ENCODE data around the gene MTCH2. TPM values are rescaled to one million over a fixed set of nuclear protein-coding genes. Genes with fewer than 3 reads are reported as not detected.

MTCH2 gene
- polyA plus RNA-seq, 1 donor (not counting 4 experiments of a cell fraction or from before 2014, with no cell fraction given): 185 TPM

DNA sequence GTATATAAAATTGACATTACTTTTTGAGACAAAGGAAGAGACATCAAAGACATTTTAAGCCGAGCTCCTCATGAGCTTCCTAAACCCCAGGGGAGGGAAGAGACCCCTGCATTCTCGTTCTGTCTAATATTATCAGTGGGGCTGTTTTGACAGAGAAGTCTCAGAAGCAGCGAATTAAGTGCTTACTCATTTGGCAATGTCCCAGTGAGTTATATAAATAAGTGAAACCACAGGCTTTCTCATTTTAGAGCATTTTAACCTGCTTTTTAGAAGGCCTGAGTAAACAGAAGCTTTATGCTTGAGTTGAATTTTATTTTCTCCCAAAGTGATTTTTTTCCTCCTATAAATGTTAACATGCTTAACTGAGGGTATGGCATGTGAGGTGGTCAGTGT, 24.9 kb downstream of the MTCH2 start:
- no peaks in the 10 kb centered on the region for H3K9me3 ChIP-seq (ENCODE audit: control insufficient read depth, low read depth, low read length)
- H3K4me3 ChIP-seq (ENCODE audit: control insufficient read depth in 2 of 3, extremely low read depth in 1 of 3, insufficient read depth in 2 of 3, low read depth in 1 of 3, low read length in 3 of 3): no peak overlapping the region
- no peak overlapping the region for H3K27ac ChIP-seq (ENCODE audit: control insufficient read depth, insufficient read depth, low read length)
- no peaks in the 10 kb centered on the region for H3K9me1 ChIP-seq (ENCODE audit: control insufficient read depth, extremely low read depth, insufficient read depth, low read length)
- H3K4me1 ChIP-seq (ENCODE audit: control insufficient read depth, extremely low read depth, insufficient read depth, low read length): no peaks in the 10 kb centered on the region
- H3K4me2 ChIP-seq (ENCODE audit: control insufficient read depth, extremely low read depth, insufficient read depth, low read depth, low read length): no peak overlapping the region
- dilution Hi-C loops (cut with MboI; ENCODE audit: extremely low pct_ligation_motif_present, low sequenced_read_pairs): no loop called here
- TF ChIP-seq, protein P1, sequence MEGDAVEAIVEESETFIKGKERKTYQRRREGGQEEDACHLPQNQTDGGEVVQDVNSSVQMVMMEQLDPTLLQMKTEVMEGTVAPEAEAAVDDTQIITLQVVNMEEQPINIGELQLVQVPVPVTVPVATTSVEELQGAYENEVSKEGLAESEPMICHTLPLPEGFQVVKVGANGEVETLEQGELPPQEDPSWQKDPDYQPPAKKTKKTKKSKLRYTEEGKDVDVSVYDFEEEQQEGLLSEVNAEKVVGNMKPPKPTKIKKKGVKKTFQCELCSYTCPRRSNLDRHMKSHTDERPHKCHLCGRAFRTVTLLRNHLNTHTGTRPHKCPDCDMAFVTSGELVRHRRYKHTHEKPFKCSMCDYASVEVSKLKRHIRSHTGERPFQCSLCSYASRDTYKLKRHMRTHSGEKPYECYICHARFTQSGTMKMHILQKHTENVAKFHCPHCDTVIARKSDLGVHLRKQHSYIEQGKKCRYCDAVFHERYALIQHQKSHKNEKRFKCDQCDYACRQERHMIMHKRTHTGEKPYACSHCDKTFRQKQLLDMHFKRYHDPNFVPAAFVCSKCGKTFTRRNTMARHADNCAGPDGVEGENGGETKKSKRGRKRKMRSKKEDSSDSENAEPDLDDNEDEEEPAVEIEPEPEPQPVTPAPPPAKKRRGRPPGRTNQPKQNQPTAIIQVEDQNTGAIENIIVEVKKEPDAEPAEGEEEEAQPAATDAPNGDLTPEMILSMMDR (optimal IDR thresholded peaks at IDR 0.05 in 1 of 3, IDR thresholded peaks at IDR 0.05 in 1 of 3, conservative IDR thresholded peaks at IDR 0.05 in 1 of 3; ENCODE audit: extremely low read depth in 1 of 3, insufficient read depth in 2 of 3, low read length in 3 of 3): no peak
- no peak for TF ChIP-seq EZH2 (IDR thresholded peaks at IDR 0.05; ENCODE audit: low read length)
- H3K27me3 ChIP-seq (ENCODE audit: control insufficient read depth, extremely low read depth, insufficient read depth, low read length): no peaks in the 10 kb centered on the region
- H4K20me1 ChIP-seq (ENCODE audit: control insufficient read depth, extremely low read depth, insufficient read depth, low read length): no peaks in the 10 kb centered on the region
- H3K36me3 ChIP-seq (ENCODE audit: control insufficient read depth in 2 of 2, extremely low read depth in 1 of 2, insufficient read depth in 2 of 2, low read length in 2 of 2): peaks cover 16 to 19% of the 10 kb centered on the region in 2 experiments
- H2AFZ ChIP-seq (ENCODE audit: control insufficient read depth, low read length): no peak overlapping the region
- H3K9ac ChIP-seq (ENCODE audit: control insufficient read depth, extremely low read depth, insufficient read depth, low read length): no peak overlapping the region
- no peak for FAIRE-seq
- no peak for DNase-seq (ENCODE audit: low read depth, low spot score)
- no peaks in the 10 kb centered on the region for H3K79me2 ChIP-seq (ENCODE audit: control insufficient read depth, insufficient read depth, low read length)

DNA sequence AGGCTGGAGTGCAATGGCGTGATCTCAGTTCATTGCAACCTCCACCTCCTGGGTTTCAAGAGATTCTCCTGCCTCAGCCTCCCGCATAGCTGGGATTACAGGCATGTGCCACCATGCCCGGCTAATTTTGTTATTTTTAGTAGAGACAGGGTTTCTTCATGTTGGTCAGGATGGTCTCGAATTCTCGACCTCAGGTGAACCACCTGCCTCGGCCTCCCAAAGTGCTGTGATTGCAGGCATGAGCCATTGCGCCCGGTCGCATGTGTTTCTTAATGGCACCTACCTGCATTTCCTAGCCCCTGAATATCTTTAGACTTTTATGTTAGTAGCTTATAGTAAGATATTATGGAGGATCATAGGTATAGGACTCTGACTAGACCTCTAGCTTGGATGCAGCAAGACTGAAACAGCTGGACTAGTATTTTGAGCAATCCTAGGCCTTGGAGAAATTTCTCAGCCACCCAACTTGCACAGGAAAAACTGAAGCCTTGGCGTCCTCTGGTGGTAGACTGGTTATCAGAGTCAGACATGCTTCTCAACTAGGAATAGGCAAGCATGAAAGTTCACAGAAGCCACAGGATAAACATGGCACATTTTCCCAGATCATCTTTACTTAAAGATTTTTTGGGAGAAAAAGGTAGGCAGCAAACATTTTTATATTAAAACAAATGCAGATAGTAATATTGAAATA, 25.5 kb downstream of the MTCH2 start:
- no peaks in the 10 kb centered on the region for H3K79me2 ChIP-seq (ENCODE audit: control insufficient read depth, insufficient read depth, low read length)
- no peak for TF ChIP-seq EZH2 (IDR thresholded peaks at IDR 0.05; ENCODE audit: low read length)
- TF ChIP-seq, protein P1 (optimal IDR thresholded peaks at IDR 0.05 in 1 of 3, IDR thresholded peaks at IDR 0.05 in 1 of 3, conservative IDR thresholded peaks at IDR 0.05 in 1 of 3; ENCODE audit: extremely low read depth in 1 of 3, insufficient read depth in 2 of 3, low read length in 3 of 3): peak; percentile 60 to 70 (median 69)
- peaks cover 14 to 16% of the 10 kb centered on the region in 2 experiments for H3K36me3 ChIP-seq (ENCODE audit: control insufficient read depth in 2 of 2, extremely low read depth in 1 of 2, insufficient read depth in 2 of 2, low read length in 2 of 2)
- no peaks in the 10 kb centered on the region for H3K9me1 ChIP-seq (ENCODE audit: control insufficient read depth, extremely low read depth, insufficient read depth, low read length)
- H4K20me1 ChIP-seq (ENCODE audit: control insufficient read depth, extremely low read depth, insufficient read depth, low read length): no peaks in the 10 kb centered on the region
- no peak overlapping the region for H3K27ac ChIP-seq (ENCODE audit: control insufficient read depth, insufficient read depth, low read length)
- dilution Hi-C loops (cut with MboI; ENCODE audit: extremely low pct_ligation_motif_present, low sequenced_read_pairs): no loop called here
- no peaks in the 10 kb centered on the region for H3K4me1 ChIP-seq (ENCODE audit: control insufficient read depth, extremely low read depth, insufficient read depth, low read length)
- no peaks in the 10 kb centered on the region for H3K9me3 ChIP-seq (ENCODE audit: control insufficient read depth, low read depth, low read length)
- H3K4me3 ChIP-seq (ENCODE audit: control insufficient read depth in 2 of 3, extremely low read depth in 1 of 3, insufficient read depth in 2 of 3, low read depth in 1 of 3, low read length in 3 of 3): no peak overlapping the region
- FAIRE-seq (no peak), DNase-seq (ENCODE audit: low read depth, low spot score) (no peak)
- no peak overlapping the region for H3K9ac ChIP-seq (ENCODE audit: control insufficient read depth, extremely low read depth, insufficient read depth, low read length)
- no peak overlapping the region for H2AFZ ChIP-seq (ENCODE audit: control insufficient read depth, low read length)
- no peaks in the 10 kb centered on the region for H3K27me3 ChIP-seq (ENCODE audit: control insufficient read depth, extremely low read depth, insufficient read depth, low read length)
- H3K4me2 ChIP-seq (ENCODE audit: control insufficient read depth, extremely low read depth, insufficient read depth, low read depth, low read length): no peak overlapping the region

Data from keratinocyte (primary cell).